SJCRH30 (cell line): ENCODE data around the gene ZFP2. TPM values are rescaled to one million over a fixed set of nuclear protein-coding genes. Genes with fewer than 3 reads are reported as not detected.

Source experiments
- DNase-seq, 2 experiments: peaks; one replicate each; pipeline ENCODE4 v3.0.0-alpha.2; 2015 to 2020
- H3K27ac ChIP-seq: fragments of 250-450 bp; sonication (Bioruptor Pico); 2 replicates; pipeline ENCODE4 v1.5.1; 2020; ENCODE audit warnings: mild to moderate bottlenecking, moderate library complexity
- H3K27me3 ChIP-seq: fragments of 250-450 bp; sonication (Bioruptor Pico); 2 replicates; pipeline ENCODE4 v1.5.1; 2020; ENCODE audit warnings: mild to moderate bottlenecking, moderate library complexity
- H3K36me3 ChIP-seq: fragments of 250-450 bp; sonication (Bioruptor Pico); 2 replicates; pipeline ENCODE4 v1.5.1; 2020; ENCODE audit warnings: mild to moderate bottlenecking, moderate library complexity
- H3K4me1 ChIP-seq: fragments of 250-450 bp; sonication (Bioruptor Pico); 2 replicates; pipeline ENCODE4 v1.5.1; 2020; ENCODE audit warnings: mild to moderate bottlenecking, moderate library complexity
- H3K4me3 ChIP-seq: fragments of 250-450 bp; sonication (Bioruptor Pico); 2 replicates; pipeline ENCODE4 v1.5.1; 2020; ENCODE audit warnings: mild to moderate bottlenecking, moderate library complexity
- H3K9me3 ChIP-seq: fragments of 250-450 bp; sonication (Bioruptor Pico); replicated peaks from 2 replicates; pipeline ENCODE4 v1.5.1; 2020; ENCODE audit warnings: mild to moderate bottlenecking, moderate library complexity
- total RNA-seq: library from RNA; depleted of rRNA; stranded (reverse); fragments of >200 nt; shearing (Covaris generic); gene quantifications from 2 replicates; pipeline ENCODE4 v1.2.3, GENCODE V29; 2014; rRNA removed

ZFP2 gene
- total RNA-seq, 1 experiment from 2014 or later, result 0.28 TPM

DNA sequence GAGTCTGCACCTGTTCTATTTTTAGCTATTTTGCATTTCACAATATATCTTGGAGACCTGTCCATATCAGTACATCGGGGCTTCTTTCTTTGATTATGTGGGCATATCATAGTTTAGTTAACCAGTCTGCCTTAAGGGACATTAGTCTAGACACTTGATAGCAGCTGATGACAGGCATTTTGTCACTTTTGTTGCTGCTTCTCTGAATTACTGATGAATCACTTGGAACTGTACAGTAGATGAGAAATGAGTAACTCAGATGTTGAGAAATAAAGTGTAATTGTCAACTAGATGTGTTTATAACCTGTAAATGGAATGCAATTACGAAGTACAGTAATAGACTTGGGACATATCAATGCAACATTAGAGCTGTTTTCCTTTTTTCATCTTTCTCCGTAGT, 7.1 kb downstream of the ZFP2 start:
- no peak for DNase-seq
- H3K27me3 ChIP-seq, result no peaks in the 10 kb centered on the region
- no peaks in the 10 kb centered on the region for H3K36me3 ChIP-seq

GRCh38 chr5:178931846-178932760, 36.4 kb downstream of the ZFP2 start:
- DNase-seq, result no peak
- H3K4me1 ChIP-seq, result no peaks in the 10 kb centered on the region
- H3K27me3 ChIP-seq, result no peaks in the 10 kb centered on the region
- H3K4me3 ChIP-seq, result no peak overlapping the region
- peaks cover 27% of the 10 kb centered on the region for H3K9me3 ChIP-seq
- no peak overlapping the region for H3K27ac ChIP-seq
- no peaks in the 10 kb centered on the region for H3K36me3 ChIP-seq

More for the DNA sequence above, 7.1 kb downstream of the ZFP2 start:
- H3K4me1 ChIP-seq, result no peaks in the 10 kb centered on the region
- H3K27ac ChIP-seq, result no peak overlapping the region
- no peak overlapping the region for H3K4me3 ChIP-seq
- no peaks in the 10 kb centered on the region for H3K9me3 ChIP-seq

DNA sequence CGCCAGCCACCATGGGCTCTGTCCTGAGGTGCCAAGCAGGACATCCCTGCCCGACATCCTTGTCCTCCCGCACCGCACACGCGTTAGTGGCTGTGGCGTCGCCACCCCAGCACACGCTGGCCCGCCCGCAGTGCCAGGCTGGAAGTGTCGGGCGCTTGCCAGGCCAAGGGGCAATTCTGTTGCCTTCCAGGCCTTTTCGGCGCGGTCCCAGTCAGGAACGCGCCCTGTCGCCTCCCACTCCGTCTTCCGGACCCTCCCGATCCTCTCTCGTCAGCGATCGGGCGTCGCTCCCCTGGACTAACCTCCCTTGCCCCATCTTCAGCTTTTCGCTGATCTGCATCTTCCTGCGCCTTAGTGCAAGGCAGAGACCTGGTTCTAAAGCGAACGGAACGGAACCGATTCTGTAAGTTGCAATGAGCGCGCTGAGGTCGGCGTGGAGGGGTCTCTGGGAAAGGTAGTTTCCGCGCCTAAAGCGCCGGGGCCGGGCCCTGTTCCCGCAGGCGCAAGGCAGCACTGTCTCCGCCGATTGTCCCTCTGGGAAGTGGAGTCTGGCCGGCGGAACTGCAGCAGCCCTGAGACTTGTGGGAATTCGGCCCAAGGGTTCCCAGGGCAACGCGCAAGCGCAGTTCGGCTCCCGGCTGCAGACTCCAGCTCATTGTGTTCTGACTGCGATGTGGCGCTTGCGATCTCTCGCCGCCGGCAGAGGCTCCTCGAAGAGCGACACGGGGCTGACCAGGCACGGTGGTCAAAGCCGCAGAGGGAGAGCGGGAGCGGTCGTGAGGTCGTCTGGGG, 45.1 kb downstream of the ZFP2 start, which contains the start of gene ZNF454:
Gene ZNF454, plus strand, starts transcription at position 630 of the 792 bp plus-strand sequence. CDS start 1,594 bp downstream, outside the sequence.
- Histone ChIP-seq H3K4me1 (no peaks in the 10 kb centered on the region), H3K36me3 (no peaks in the 10 kb centered on the region), H3K9me3 (no peaks in the 10 kb centered on the region), H3K27ac (no peak within 1 kb of the TSS), H3K4me3 (no peak within 1 kb of the TSS), H3K27me3 (no peaks in the 10 kb centered on the region)
- no peak for DNase-seq

- no peak for DNase-seq
- no peaks in the 10 kb centered on the region for H3K9me3 ChIP-seq
- no peaks in the 10 kb centered on the region for H3K36me3 ChIP-seq
- no peak overlapping the region for H3K4me3 ChIP-seq
- H3K27ac ChIP-seq, result no peak overlapping the region
- no peaks in the 10 kb centered on the region for H3K27me3 ChIP-seq
- no peaks in the 10 kb centered on the region for H3K4me1 ChIP-seq
These were observed 45.6 kb downstream of the ZFP2 start for GRCh38 chr5:178941361-178941760.

DNA sequence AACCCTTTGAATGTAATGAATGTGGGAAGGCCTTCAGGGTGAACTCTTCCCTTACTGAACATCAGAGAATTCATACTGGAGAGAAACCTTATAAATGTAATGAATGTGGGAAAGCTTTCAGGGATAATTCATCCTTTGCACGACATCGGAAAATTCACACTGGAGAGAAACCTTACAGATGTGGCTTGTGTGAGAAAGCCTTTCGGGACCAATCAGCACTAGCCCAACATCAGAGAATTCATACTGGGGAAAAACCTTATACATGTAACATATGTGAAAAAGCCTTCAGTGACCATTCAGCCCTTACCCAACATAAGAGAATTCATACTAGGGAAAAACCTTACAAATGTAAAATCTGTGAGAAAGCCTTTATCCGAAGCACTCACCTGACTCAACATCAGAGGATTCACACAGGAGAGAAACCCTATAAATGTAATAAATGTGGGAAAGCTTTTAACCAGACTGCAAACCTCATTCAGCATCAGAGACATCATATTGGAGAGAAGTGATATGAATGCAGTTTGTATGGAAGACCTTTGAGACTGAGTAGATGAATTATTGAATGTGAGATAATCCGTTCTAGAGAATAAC, 69.8 kb downstream of the ZFP2 start:
- Histone ChIP-seq H3K27me3 (no peaks in the 10 kb centered on the region), H3K9me3 (peaks cover 9% of the 10 kb centered on the region), H3K27ac (no peak overlapping the region), H3K36me3 (no peaks in the 10 kb centered on the region), H3K4me3 (no peak overlapping the region), H3K4me1 (no peaks in the 10 kb centered on the region)
- no peak for DNase-seq

GRCh38 chr5:178981381-178981780, 85.7 kb downstream of the ZFP2 start:
- H3K36me3 ChIP-seq, result no peaks in the 10 kb centered on the region
- H3K27me3 ChIP-seq, result no peaks in the 10 kb centered on the region
- DNase-seq, result no peak
- no peaks in the 10 kb centered on the region for H3K9me3 ChIP-seq
- H3K27ac ChIP-seq, result no peak overlapping the region
- H3K4me3 ChIP-seq, result no peak overlapping the region
- H3K4me1 ChIP-seq, result no peaks in the 10 kb centered on the region

Other genes starting within 250 kb of the ZFP2 start
- 13.5 and 17.3 TPM in 2 replicates for gene ZNF354A, start 165.3 kb upstream of the ZFP2 start, total RNA-seq
- gene ZNF354B, start 36.0 kb upstream of the ZFP2 start, total RNA-seq, result 14.0 and 16.9 TPM in 2 replicates
- gene ZNF454, start 45.3 kb downstream of the ZFP2 start, total RNA-seq, result not detected in 2 replicates
- not detected in 2 replicates for gene GRM6, start 99.4 kb downstream of the ZFP2 start, total RNA-seq
- 3.9 and 5.5 TPM in 2 replicates for gene ZNF879, start 127.9 kb downstream of the ZFP2 start, total RNA-seq
- gene ZNF354C, start 164.5 kb downstream of the ZFP2 start, total RNA-seq, result 14.9 and 15.8 TPM in 2 replicates